Uterus (tissue), 2 donors: Measurements from ENCODE around the gene IFT43.

Experiments
- CTCF ChIP-seq, 4 experiments: fragments of 200-600 bp in 2 of 4; fragments of 450-650 bp in 2 of 4; sonication (generic) in 2 of 4; IDR thresholded peaks; one replicate each; pipeline ENCODE4 v1.5.1; 2016 to 2019; ENCODE audit warnings: antibody characterized with exemption in 4 of 4, mild to moderate bottlenecking in 2 of 4, moderate library complexity in 1 of 4
- POLR2A ChIP-seq, 2 donors: fragments of 450-650 bp; IDR thresholded peaks; one replicate each; pipeline ENCODE4 v1.6.1; 2016; ENCODE audit warnings: antibody characterized with exemption in 2 of 2, mild to moderate bottlenecking in 1 of 2, moderate library complexity in 1 of 2

- TF ChIP-seq POLR2A (IDR thresholded peaks at IDR 0.05) (no peak), CTCF (IDR thresholded peaks at IDR 0.05) (no peak)
Observed at GRCh38 chr14:75969891-75970290, 15.7 kb upstream of the IFT43 start.
